ENCODE measurements around the gene MOV10L1.
"Not testable (repeated sequence)": the region's sequence is repeated elsewhere in the genome, so short reads cannot be mapped to it uniquely, and the experiment has no call there.

MOV10L1 gene

GRCh38 chr22:50104141-50104544, 14.3 kb downstream of the MOV10L1 start:
- no peak for DNase-seq (ENCODE audit: low spot score)

GRCh38 chr22:50105208-50106100, 15.6 kb downstream of the MOV10L1 start:
- DNase-seq (ENCODE audit: low spot score) = no peak

GRCh38 chr22:50107529-50107928, 17.7 kb downstream of the MOV10L1 start:
- DNase-seq (ENCODE audit: low spot score) = no peak

- DNase-seq (ENCODE audit: low spot score) = no peak
Observed at GRCh38 chr22:50111056-50111455, 21.2 kb downstream of the MOV10L1 start.

GRCh38 chr22:50112151-50113118, 22.6 kb downstream of the MOV10L1 start:
- no peak for DNase-seq (ENCODE audit: low spot score)

GRCh38 chr22:50114221-50115021, 24.6 kb downstream of the MOV10L1 start:
- DNase-seq (ENCODE audit: low spot score) = no peak

GRCh38 chr22:50115693-50116092, 25.9 kb downstream of the MOV10L1 start:
- DNase-seq (ENCODE audit: low spot score) = no peak

- no peak for DNase-seq (ENCODE audit: low spot score)
Observed at GRCh38 chr22:50117168-50117762, 27.5 kb downstream of the MOV10L1 start.

- DNase-seq (ENCODE audit: low spot score) = no peak
Observed at GRCh38 chr22:50118129-50118528, 28.3 kb downstream of the MOV10L1 start.

- DNase-seq (ENCODE audit: low spot score) = no peak
Observed at GRCh38 chr22:50118557-50119168, 28.9 kb downstream of the MOV10L1 start.

- DNase-seq (ENCODE audit: low spot score) = no peak
Observed at GRCh38 chr22:50119169-50119767, 29.5 kb downstream of the MOV10L1 start.

GRCh38 chr22:50119768-50120251, 30.0 kb downstream of the MOV10L1 start:
- no peak for DNase-seq (ENCODE audit: low spot score)

GRCh38 chr22:50121202-50121740, 31.5 kb downstream of the MOV10L1 start:
- DNase-seq (ENCODE audit: low spot score) = no peak

GRCh38 chr22:50123119-50123518, 33.3 kb downstream of the MOV10L1 start:
- no peak for DNase-seq (ENCODE audit: low spot score)

GRCh38 chr22:50125029-50125428, 35.2 kb downstream of the MOV10L1 start:
- no peak for DNase-seq (ENCODE audit: low spot score)

- no peak for DNase-seq (ENCODE audit: low spot score)
Observed at GRCh38 chr22:50129121-50129736, 39.4 kb downstream of the MOV10L1 start.

GRCh38 chr22:50131894-50132293, 42.1 kb downstream of the MOV10L1 start:
- no peak for DNase-seq (ENCODE audit: low spot score)

- no peak for DNase-seq (ENCODE audit: low spot score)
Observed at GRCh38 chr22:50134481-50134880, 44.7 kb downstream of the MOV10L1 start.

GRCh38 chr22:50136581-50137015, 46.8 kb downstream of the MOV10L1 start:
- DNase-seq (ENCODE audit: low spot score) = no peak

GRCh38 chr22:50137277-50137676, 47.5 kb downstream of the MOV10L1 start:
- DNase-seq (ENCODE audit: low spot score) = not testable (repeated sequence)
